A549 (cell line): ENCODE results near the gene CELSR1.

Source experiments
- CBX8 ChIP-seq: fragments of 200-600 bp; sonication (generic); IDR thresholded peaks from 2 replicates; pipeline ENCODE4 v1.6.1; 2016
- CHD2 ChIP-seq: fragments of 150-350 bp; IDR thresholded peaks from 2 replicates; pipeline ENCODE4 v1.6.1; 2014; ENCODE audit warnings: low read length; ENCODE audit not compliant: partially characterized antibody
- EHMT2 ChIP-seq: fragments of 200-600 bp; sonication (generic); IDR thresholded peaks from 2 replicates; pipeline ENCODE4 v1.6.1; 2016; ENCODE audit warnings: antibody characterized with exemption, low read depth, mild to moderate bottlenecking, moderate library complexity
- NR3C1 ChIP-seq: fragments of >200 bp; sonication (Bioruptor Twin); formaldehyde crosslinking; IDR thresholded peaks from 3 replicates; pipeline ENCODE4 v1.6.1; 2017
- RFX5 ChIP-seq: fragments of 450-650 bp; IDR thresholded peaks from 2 replicates; pipeline ENCODE4 v1.7.1; 2014; ENCODE audit warnings: antibody characterized with exemption, mild to moderate bottlenecking, moderate library complexity

DNA sequence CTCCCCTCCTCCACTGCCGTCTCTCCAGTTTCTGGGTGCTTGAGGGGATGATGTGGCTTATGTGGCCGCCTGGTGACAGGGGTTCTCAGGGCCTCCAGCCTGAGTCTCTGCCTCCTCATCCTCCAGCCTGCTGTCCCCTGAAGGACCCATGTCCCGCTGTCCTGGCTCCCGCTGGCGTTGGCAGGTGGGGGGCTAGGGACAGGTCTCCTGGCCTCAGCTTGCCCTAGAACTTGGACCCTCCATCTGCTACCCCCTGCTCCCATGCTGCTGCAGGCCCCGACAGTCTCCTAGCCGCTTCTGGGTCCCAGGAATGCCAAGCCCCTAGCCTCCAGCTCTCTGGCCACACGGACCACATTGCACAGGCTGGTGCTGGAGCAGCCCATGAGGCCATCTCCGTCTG lies 13.9 kb upstream of the CELSR1 start:
- TF ChIP-seq CHD2 (no peak), NR3C1 (no peak), EHMT2 (no peak), CBX8 (no peak), RFX5 (no peak)
